GM18951 (cell line): Measurements from ENCODE around the gene TMEM183A.
"Not testable (repeated sequence)": the region's sequence is repeated elsewhere in the genome, so short reads cannot be mapped to it uniquely, and the experiment has no call there.

Source experiments
- POLR2A ChIP-seq: IDR thresholded peaks from 4 replicates; pipeline ENCODE4 v1.6.1; 2011; ENCODE audit warnings: mild to moderate bottlenecking; ENCODE audit not compliant: insufficient read length, insufficient read depth; ENCODE audit errors: extremely low read depth
- in situ Hi-C: fragments of 300-500 bp; cut with MboI; formaldehyde crosslinking; loops from one replicate; pipeline ENCODE4 v1.12.0; 2022; ENCODE audit warnings: low sequenced_read_pairs, mixed read lengths, inconsistent platforms; ENCODE audit not compliant: unreplicated experiment

The TMEM183A gene

DNA sequence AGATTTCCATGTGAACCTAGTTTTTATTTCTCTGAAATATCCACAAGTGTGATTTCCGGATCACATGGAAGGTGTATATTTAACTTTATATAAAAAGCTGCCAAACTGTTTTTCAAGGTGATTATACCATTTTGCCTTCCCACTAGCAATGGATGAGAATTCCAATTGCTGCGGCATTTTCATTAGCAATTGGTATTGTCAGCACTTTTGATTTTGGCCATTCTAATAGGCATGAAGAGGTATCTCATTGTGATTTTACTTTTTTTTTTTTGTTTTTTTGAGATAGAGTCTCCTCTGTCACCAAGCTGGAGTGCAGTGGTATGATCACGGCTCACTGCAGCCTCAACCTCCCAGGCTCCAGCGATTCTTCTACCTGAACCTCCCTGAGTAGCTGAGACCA, 35.1 kb upstream of the TMEM183A start:
- TF ChIP-seq POLR2A: no peak

GRCh38 chr1:202974856-202975255, 32.3 kb upstream of the TMEM183A start:
- TF ChIP-seq POLR2A: no peak
- in situ Hi-C loops: no loop called here

More for the DNA sequence above, 35.1 kb upstream of the TMEM183A start:
- in situ Hi-C loops: no loop called here

- in situ Hi-C loops: no loop called here
- TF ChIP-seq POLR2A: no peak
These were observed 30.5 kb upstream of the TMEM183A start for GRCh38 chr1:202976633-202977032.

DNA sequence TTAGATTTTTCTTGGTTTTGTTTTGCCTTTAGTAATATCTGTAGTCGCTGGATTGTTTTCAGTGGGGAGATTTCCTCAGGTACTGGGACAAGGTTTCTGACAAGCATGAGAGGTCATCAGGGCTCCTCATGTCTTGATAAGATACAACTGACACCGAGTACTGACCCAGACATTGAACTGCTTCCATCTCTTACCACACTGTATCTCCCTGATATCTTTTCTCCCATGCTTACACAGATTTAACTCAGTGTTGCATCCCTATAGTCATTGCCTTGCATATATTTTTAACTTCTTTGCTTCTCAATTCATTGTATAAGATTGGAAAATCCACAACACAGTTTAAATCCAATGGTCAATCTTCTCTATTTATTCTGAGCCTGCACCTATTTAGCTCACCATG, 27.7 kb upstream of the TMEM183A start:
- in situ Hi-C loops: no loop called here
- TF ChIP-seq POLR2A: no peak

DNA sequence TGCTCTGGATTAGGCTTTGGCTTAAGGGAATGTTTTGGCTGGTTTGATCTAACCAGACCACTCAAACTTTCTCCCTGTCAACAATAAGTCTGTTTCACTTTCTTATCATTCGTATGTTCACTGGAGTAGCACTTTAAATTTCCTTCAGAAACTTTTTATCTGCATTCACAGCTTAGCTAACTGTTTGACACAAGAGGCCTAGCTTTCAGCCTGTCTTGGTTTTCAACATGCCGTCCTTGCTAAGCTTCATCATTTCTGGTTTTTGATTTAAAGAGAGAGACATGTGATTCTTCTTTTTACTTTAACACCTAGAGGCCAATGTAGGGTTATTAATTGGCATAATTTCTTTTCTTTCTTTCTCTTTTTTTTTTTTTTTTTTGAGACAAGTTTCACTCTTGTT, 25.2 kb upstream of the TMEM183A start:
- TF ChIP-seq POLR2A: no peak
- in situ Hi-C loops: no loop called here

DNA sequence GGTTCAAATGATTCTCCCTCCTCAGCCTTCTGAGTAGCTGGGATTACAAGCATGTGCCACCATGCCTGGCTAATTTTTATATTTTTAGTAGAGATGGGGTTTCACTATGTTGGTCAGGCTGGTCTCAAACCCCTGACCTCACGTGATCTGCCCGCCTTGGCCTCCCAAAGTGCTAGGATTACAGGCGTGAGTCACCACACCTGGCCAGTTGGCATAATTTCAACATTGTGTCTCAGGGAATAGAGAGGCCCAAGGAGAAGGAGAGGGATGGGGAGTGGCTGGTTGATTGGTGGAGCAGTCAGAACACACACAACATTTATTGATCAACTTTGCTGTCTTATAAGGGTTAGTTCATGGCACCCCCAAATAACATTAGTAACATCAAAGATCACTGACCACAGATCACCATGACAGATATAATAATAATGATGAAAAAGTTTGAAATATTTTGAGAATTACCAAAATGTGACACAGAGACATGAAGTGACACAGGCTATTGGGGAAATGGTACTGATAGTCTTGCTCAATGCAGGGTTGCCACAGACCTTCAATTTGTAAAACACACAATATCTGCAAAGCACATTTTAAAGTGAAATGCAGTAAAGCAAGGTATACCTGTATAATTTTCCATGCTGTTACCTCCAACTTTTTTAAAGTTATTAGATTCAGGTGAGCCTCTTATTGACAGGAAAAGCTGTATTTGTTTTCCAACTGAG, 24.3 kb upstream of the TMEM183A start:
- in situ Hi-C loops: no loop called here
- TF ChIP-seq POLR2A: no peak

GRCh38 chr1:202986120-202986519, 21.1 kb upstream of the TMEM183A start:
- in situ Hi-C loops: not testable (repeated sequence)

GRCh38 chr1:202987255-202987654, 19.9 kb upstream of the TMEM183A start:
- no peak for TF ChIP-seq POLR2A
- in situ Hi-C loops: no loop called here

- in situ Hi-C loops: no loop called here
- no peak for TF ChIP-seq POLR2A
These were observed 19.1 kb upstream of the TMEM183A start for GRCh38 chr1:202987922-202988583.

GRCh38 chr1:202989879-202990278, 17.3 kb upstream of the TMEM183A start:
- in situ Hi-C loops: no loop called here
- no peak for TF ChIP-seq POLR2A

GRCh38 chr1:202991112-202991511, 16.1 kb upstream of the TMEM183A start:
- in situ Hi-C loops: no loop called here
- TF ChIP-seq POLR2A: no peak

DNA sequence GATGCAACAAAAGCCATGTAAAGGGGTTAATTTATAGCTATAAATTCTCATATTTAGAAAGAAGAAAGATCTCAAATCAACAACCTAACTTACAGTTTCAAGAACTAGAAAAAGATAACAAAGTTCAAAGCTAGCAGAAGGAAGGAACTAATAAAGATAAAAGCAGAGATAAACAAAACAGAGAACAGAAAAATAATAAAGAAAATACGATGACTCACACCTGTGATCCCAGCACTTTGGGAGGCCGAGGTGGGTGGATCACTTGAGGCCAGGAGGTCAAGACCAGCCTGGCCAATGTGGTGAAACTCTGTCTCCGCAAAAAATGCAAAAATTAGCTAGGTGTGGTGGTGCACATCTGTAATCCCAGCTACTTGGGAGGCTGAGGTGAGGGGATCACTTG, 12.4 kb upstream of the TMEM183A start:
- in situ Hi-C loops: no loop called here
- no peak for TF ChIP-seq POLR2A

DNA sequence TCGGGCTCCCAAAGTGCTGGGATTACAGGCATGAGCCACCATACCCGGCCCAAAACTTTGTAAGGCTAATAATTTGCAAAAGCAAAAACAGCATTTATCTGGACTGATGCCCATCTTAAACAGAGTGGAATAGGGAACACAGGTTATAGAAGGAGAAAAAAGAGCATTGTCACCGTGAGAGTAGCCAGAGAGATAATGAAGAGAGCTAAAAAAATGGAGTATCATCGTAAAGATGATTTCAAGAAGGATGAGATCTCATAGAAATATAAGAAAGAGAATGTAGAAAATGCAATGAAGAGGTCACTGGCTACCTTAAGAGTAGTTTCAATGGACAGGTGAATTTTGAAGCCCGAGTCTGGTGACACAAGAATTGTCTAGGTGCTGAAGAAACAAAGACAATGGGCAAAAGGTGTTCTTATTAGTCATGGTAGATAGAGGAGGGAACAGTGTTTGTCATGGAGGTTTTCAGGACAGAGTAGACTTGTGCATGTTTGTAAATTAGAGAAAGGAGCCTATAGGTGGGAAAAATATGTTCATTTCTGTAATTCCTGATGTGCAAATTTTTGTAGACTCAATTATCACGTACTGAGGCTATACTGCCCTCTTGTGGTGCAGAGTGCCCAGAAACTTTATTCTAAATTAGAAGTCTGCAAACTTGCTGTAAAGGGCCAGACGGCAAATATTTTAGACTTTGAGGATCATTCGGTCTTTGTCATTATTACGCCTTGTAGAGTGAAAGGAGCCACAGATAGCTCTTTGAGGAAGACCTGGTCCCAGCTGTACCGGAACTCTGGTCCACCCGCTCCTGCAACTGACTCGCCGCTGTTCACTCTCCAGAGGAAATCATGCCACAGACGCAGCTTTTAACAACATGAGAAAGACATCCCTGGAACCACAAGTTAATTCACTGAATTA, 8.1 kb upstream of the TMEM183A start:
- in situ Hi-C loops: no loop called here
- no peak for TF ChIP-seq POLR2A
